Measurements from ENCODE around the gene ANKRD36C. TPM values are rescaled to one million over a fixed set of nuclear protein-coding genes. Genes with fewer than 3 reads are reported as not detected.
A peak's percentile ranks its signal among the peaks of the same experiment; 100 is the strongest.
"Not testable (repeated sequence)": the region's sequence is repeated elsewhere in the genome, so short reads cannot be mapped to it uniquely, and the experiment has no call there.

Gene ANKRD36C
- 29.9 to 50.8 TPM (median 33.8 TPM) in 3 replicates for total RNA-seq
- long read RNA-seq = 0 reads

- peaks cover 17% of the 10 kb centered on the region for H3K27me3 Mint-ChIP-seq (ENCODE audit: low read depth)
- H3K4me3 Mint-ChIP-seq (ENCODE audit: unreplicated experiment) = peak within 1 kb of the TSS; percentile 97
- H3K4me1 Mint-ChIP-seq (ENCODE audit: low read depth); DNase-seq (ENCODE audit: low spot score); H3K9me3 Mint-ChIP-seq (ENCODE audit: low read depth); H3K36me3 Mint-ChIP-seq (ENCODE audit: low read depth): not testable (repeated sequence)
- peak within 1 kb of the TSS; percentile 98 for H3K27ac Mint-ChIP-seq (ENCODE audit: unreplicated experiment)
Measured at GRCh38 chr2:95991351-95992094, at the start of gene ANKRD36C. TSS of gene ANKRD36C (minus strand) at chr2:95991824. CDS start at chr2:95991708, 116 bp downstream.

GRCh38 chr2:96035554-96035953 lies 43.9 kb upstream of the ANKRD36C start:
- H3K27ac Mint-ChIP-seq (ENCODE audit: unreplicated experiment); H3K36me3 Mint-ChIP-seq (ENCODE audit: low read depth); H3K27me3 Mint-ChIP-seq (ENCODE audit: low read depth); H3K9me3 Mint-ChIP-seq (ENCODE audit: low read depth); DNase-seq (ENCODE audit: low spot score); H3K4me3 Mint-ChIP-seq (ENCODE audit: unreplicated experiment); H3K4me1 Mint-ChIP-seq (ENCODE audit: low read depth): not testable (repeated sequence)

DNA sequence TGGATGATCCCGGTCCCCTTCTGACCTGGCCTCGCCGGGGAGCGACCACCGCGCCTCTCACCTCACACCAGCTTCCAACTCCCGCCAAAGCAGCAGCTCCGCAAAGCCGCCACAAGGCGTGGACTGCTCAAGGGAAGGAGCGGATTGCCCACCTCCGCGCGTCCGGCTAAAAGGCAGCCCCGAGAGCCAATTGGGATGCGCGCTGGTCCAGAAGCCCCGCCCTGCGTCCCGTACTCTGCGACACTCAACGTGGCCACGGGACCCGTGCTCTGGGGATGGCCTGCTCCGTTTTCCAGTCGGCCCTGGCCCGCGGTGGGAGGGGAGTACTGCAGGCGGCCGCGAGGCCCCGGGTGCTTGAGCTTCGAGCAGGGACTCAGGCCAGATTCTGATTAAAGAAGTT lies 43.2 kb upstream of the ANKRD36C start, which contains the start of gene GPAT2:
GPAT2 (minus strand) TSS at position 125 of the 400 bp plus-strand sequence. CDS start 2,557 bp downstream, outside the sequence.
- not testable (repeated sequence) for H3K9me3 Mint-ChIP-seq (ENCODE audit: low read depth); H3K27me3 Mint-ChIP-seq (ENCODE audit: low read depth)

GRCh38 chr2:96033997-96034396 lies 42.4 kb upstream of the ANKRD36C start:
- not testable (repeated sequence) for H3K27ac Mint-ChIP-seq (ENCODE audit: unreplicated experiment); DNase-seq (ENCODE audit: low spot score); H3K36me3 Mint-ChIP-seq (ENCODE audit: low read depth); H3K4me3 Mint-ChIP-seq (ENCODE audit: unreplicated experiment); H3K4me1 Mint-ChIP-seq (ENCODE audit: low read depth); H3K27me3 Mint-ChIP-seq (ENCODE audit: low read depth); H3K9me3 Mint-ChIP-seq (ENCODE audit: low read depth)

More for the DNA sequence above, 43.2 kb upstream of the ANKRD36C start, which contains the start of gene GPAT2:
- not testable (repeated sequence) for H3K4me3 Mint-ChIP-seq (ENCODE audit: unreplicated experiment); DNase-seq (ENCODE audit: low spot score); H3K36me3 Mint-ChIP-seq (ENCODE audit: low read depth); H3K27ac Mint-ChIP-seq (ENCODE audit: unreplicated experiment); H3K4me1 Mint-ChIP-seq (ENCODE audit: low read depth)

DNA sequence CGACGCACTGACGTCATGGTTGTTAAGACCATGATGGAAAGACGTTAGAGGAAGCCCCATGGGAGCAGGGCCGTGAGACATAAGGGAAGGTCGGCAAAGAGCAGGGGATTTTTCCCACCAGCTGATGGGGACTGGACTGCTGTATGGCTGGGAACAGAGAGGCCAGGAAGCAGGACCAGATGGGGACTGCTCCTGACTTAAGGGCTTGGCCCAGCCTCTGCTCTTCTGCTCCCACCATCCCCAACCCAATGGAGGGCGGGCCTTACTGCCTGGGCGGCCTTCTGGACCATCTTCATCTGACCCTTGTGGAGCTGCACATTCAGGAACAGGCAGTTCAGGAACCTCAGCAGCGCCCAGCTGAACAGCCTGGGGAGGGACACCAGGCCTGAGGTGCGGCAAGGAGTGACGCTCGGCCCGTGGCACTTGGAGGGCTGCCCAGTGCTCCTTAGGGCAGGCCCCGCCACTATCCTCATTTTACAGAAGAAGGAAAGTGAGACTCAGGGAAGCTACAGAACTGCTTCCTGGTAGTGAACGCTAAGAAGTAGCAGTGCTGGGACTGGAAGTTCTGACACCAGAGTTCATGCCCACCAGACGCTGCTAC lies 36.2 kb upstream of the ANKRD36C start:
- H3K36me3 Mint-ChIP-seq (ENCODE audit: low read depth); H3K4me3 Mint-ChIP-seq (ENCODE audit: unreplicated experiment); H3K4me1 Mint-ChIP-seq (ENCODE audit: low read depth); DNase-seq (ENCODE audit: low spot score); H3K9me3 Mint-ChIP-seq (ENCODE audit: low read depth); H3K27ac Mint-ChIP-seq (ENCODE audit: unreplicated experiment); H3K27me3 Mint-ChIP-seq (ENCODE audit: low read depth): not testable (repeated sequence)

DNA sequence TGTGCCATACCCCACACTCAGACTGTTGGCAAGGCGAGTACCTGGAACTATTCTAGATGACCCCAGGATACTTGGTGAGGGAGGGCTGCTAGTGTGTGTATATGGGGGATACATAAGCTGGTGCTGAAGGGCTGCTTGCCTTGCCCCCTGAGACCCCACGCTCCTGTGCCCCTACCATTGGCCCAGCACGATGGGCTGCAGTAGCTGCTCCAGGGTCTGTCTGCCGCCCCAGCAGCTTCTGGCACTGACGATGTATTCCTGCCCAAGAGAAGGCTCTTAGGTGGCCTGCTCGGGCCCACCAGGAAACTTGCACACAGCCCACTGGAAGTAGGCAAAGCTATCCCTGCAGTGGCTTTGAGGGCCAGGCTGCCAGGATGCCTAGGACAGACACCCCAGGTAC lies 34.1 kb upstream of the ANKRD36C start:
- not testable (repeated sequence) for H3K9me3 Mint-ChIP-seq (ENCODE audit: low read depth); DNase-seq (ENCODE audit: low spot score); H3K4me1 Mint-ChIP-seq (ENCODE audit: low read depth); H3K36me3 Mint-ChIP-seq (ENCODE audit: low read depth); H3K27ac Mint-ChIP-seq (ENCODE audit: unreplicated experiment); H3K27me3 Mint-ChIP-seq (ENCODE audit: low read depth); H3K4me3 Mint-ChIP-seq (ENCODE audit: unreplicated experiment)

GRCh38 chr2:96025194-96025492 lies 33.5 kb upstream of the ANKRD36C start:
- Mint-ChIP-seq H3K36me3 (ENCODE audit: low read depth) (no peaks in the 10 kb centered on the region), H3K4me1 (ENCODE audit: low read depth) (no peaks in the 10 kb centered on the region), H3K27ac (ENCODE audit: unreplicated experiment) (no peak overlapping the region), H3K27me3 (ENCODE audit: low read depth) (no peaks in the 10 kb centered on the region), H3K9me3 (ENCODE audit: low read depth) (no peaks in the 10 kb centered on the region), H3K4me3 (ENCODE audit: unreplicated experiment) (no peak overlapping the region)
- TF ChIP-seq, protein P1, sequence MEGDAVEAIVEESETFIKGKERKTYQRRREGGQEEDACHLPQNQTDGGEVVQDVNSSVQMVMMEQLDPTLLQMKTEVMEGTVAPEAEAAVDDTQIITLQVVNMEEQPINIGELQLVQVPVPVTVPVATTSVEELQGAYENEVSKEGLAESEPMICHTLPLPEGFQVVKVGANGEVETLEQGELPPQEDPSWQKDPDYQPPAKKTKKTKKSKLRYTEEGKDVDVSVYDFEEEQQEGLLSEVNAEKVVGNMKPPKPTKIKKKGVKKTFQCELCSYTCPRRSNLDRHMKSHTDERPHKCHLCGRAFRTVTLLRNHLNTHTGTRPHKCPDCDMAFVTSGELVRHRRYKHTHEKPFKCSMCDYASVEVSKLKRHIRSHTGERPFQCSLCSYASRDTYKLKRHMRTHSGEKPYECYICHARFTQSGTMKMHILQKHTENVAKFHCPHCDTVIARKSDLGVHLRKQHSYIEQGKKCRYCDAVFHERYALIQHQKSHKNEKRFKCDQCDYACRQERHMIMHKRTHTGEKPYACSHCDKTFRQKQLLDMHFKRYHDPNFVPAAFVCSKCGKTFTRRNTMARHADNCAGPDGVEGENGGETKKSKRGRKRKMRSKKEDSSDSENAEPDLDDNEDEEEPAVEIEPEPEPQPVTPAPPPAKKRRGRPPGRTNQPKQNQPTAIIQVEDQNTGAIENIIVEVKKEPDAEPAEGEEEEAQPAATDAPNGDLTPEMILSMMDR (IDR thresholded peaks at IDR 0.05) = no peak
- DNase-seq (ENCODE audit: low spot score) = no peak

- Mint-ChIP-seq H3K9me3 (ENCODE audit: low read depth) (no peaks in the 10 kb centered on the region), H3K27ac (ENCODE audit: unreplicated experiment) (no peak overlapping the region), H3K27me3 (ENCODE audit: low read depth) (no peaks in the 10 kb centered on the region), H3K36me3 (ENCODE audit: low read depth) (no peaks in the 10 kb centered on the region), H3K4me1 (ENCODE audit: low read depth) (no peaks in the 10 kb centered on the region), H3K4me3 (ENCODE audit: unreplicated experiment) (no peak overlapping the region)
- TF ChIP-seq, protein P1 (IDR thresholded peaks at IDR 0.05) = no peak
- DNase-seq (ENCODE audit: low spot score) = no peak
Measured at GRCh38 chr2:96024336-96025193, 32.9 kb upstream of the ANKRD36C start.

DNA sequence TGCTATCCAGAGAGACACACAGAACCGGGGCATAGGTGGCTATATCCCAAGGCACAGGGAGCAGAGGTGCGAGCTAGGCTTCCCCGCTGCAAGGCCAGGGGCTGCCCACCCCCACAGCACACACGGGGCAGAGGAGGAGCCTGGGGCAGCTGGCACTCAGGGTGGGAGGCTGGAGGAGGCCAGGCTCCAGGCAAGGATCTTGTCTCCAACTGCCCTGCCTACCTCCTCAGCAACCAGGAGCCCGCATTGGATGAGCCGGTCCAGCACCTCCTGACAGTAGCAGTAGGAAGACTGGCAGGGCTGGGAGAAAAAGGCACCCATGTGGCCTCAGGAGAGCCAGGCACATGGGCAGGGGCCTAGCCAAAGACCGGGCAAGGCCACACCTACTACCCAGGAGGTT lies 32.1 kb upstream of the ANKRD36C start:
- H3K36me3 Mint-ChIP-seq (ENCODE audit: low read depth); H3K27me3 Mint-ChIP-seq (ENCODE audit: low read depth); H3K4me1 Mint-ChIP-seq (ENCODE audit: low read depth); H3K4me3 Mint-ChIP-seq (ENCODE audit: unreplicated experiment); H3K9me3 Mint-ChIP-seq (ENCODE audit: low read depth); H3K27ac Mint-ChIP-seq (ENCODE audit: unreplicated experiment); DNase-seq (ENCODE audit: low spot score): not testable (repeated sequence)
